HepG2 (cell line): ENCODE results near the gene DNAJC10. TPM values are rescaled to one million over a fixed set of nuclear protein-coding genes. Genes with fewer than 3 reads are reported as not detected.

Source experiments
- ATAC-seq: fragments of 200-7000 bp; cut with Tn5 transposase; 3 replicates; pipeline ENCODE4 v1.9.1; 2020; ENCODE audit warnings: mild to moderate bottlenecking, moderate library complexity
- BruUV-seq: library from RNA; stranded (reverse); fragments of 400-500 nt; replicated peaks from 2 replicates; lab custom pipeline; 2021; lab: Mats Ljungman, UMichigan
- CTCF ChIA-PET: fragments of 300-600 bp; formaldehyde crosslinking; extraction: SDS; loops from one replicate; lab custom pipeline; 2021; ENCODE audit warnings: low total read pairs, inconsistent platforms, low intra/inter-chr PET ratio; lab: Yijun Ruan, JAX
- POLR2A ChIA-PET: fragments of 350-600 bp; sonication (Branson Sonifier 250); formaldehyde crosslinking; loops from one replicate; lab custom pipeline; 2020; ENCODE audit warnings: antibody characterized with exemption, inconsistent platforms; lab: Yijun Ruan, JAX
- DNase-seq: peaks from one replicate; pipeline ENCODE4 v3.0.0-alpha.2; 2015; ENCODE audit warnings: low spot score
- FAIRE-seq: peaks from 3 replicates; lab custom pipeline; 2011; peaks lifted over from hg19 to GRCh38; lab: Jason Lieb, UNC
- H2AFZ ChIP-seq: one replicate; pipeline ENCODE4 v1.6.1; 2011; ENCODE audit warnings: low read length, inconsistent platforms
- H3K27ac ChIP-seq: fragments of 300-600 bp; 3 replicates; pipeline ENCODE4 v1.8.0; 2011; ENCODE audit warnings: mixed run types, mild to moderate bottlenecking, mixed read lengths, low read length, inconsistent platforms; ENCODE audit not compliant: insufficient read depth; ENCODE audit errors: extremely low read length
- H3K27me3 ChIP-seq, 2 experiments: fragments of 200-600 bp in 1 of 2; 2 replicates in 1 of 2; 3 replicates in 1 of 2; pipeline versions ENCODE4 v1.6.0 to v1.8.0; 2011; ENCODE audit warnings: low read length in 2 of 2, mild to moderate bottlenecking in 2 of 2, moderate library complexity in 2 of 2, inconsistent platforms in 1 of 2; ENCODE audit not compliant: insufficient read depth in 2 of 2, control insufficient read depth in 1 of 2
- H3K36me3 ChIP-seq, 2 experiments: fragments of 200-600 bp in 1 of 2; replicated peaks in 1 of 2; 2 replicates in 1 of 2; 3 replicates in 1 of 2; pipeline versions ENCODE4 v1.5.1 to v1.8.0; 2011; ENCODE audit warnings: low read length in 2 of 2, inconsistent platforms in 1 of 2; ENCODE audit not compliant: insufficient read depth in 2 of 2, control insufficient read depth in 1 of 2
- H3K4me1 ChIP-seq: 2 replicates; pipeline ENCODE4 v1.5.1; 2012; ENCODE audit warnings: low read length, inconsistent platforms; ENCODE audit not compliant: insufficient read depth
- H3K4me2 ChIP-seq: 2 replicates; pipeline ENCODE4 v1.6.0; 2011; ENCODE audit warnings: low read depth, low read length, inconsistent platforms
- H3K4me3 ChIP-seq, 3 experiments: fragments of 200-600 bp in 1 of 3; sonication (generic), shearing (Covaris generic) in 1 of 3; replicated peaks in 1 of 3; 2 replicates each; pipeline ENCODE4 v1.5.1; 2011 to 2016; ENCODE audit warnings: low read length in 3 of 3, inconsistent platforms in 2 of 3, low read depth in 2 of 3, mild to moderate bottlenecking in 2 of 3, control low read depth in 1 of 3, mixed read lengths in 1 of 3; ENCODE audit not compliant: insufficient read depth in 1 of 3
- H3K79me2 ChIP-seq: one replicate; pipeline ENCODE4 v1.6.1; 2011; ENCODE audit warnings: low read length, inconsistent platforms; ENCODE audit not compliant: insufficient read depth
- H3K9ac ChIP-seq: 2 replicates; pipeline ENCODE4 v1.6.0; 2011; ENCODE audit warnings: mild to moderate bottlenecking, low read depth, low read length, inconsistent platforms; ENCODE audit not compliant: insufficient read depth
- H3K9me3 ChIP-seq: 2 replicates; pipeline ENCODE4 v1.5.1; 2012; ENCODE audit warnings: mild to moderate bottlenecking, low read length
- H4K20me1 ChIP-seq: 2 replicates; pipeline ENCODE4 v1.6.0; 2011; ENCODE audit warnings: inconsistent platforms, mild to moderate bottlenecking, low read length, moderate library complexity; ENCODE audit not compliant: insufficient read depth
- CEBPB ChIP-seq: IDR thresholded peaks from 2 replicates; pipeline ENCODE4 v1.6.1; 2011; ENCODE audit warnings: low read depth, low read length, improper control_type of control experiment, borderline replicate concordance
- KDM6A ChIP-seq: IDR thresholded peaks from 2 replicates; pipeline ENCODE4 v1.6.1; 2016; ENCODE audit warnings: low read depth
- ZNF460 ChIP-seq: sonication (generic); formaldehyde crosslinking; IDR thresholded peaks from 2 replicates; pipeline ENCODE4 v1.5.1; 2020; ENCODE audit warnings: missing genetic modification reagents, mild to moderate bottlenecking, borderline replicate concordance
- ZNF468 ChIP-seq: sonication (generic); formaldehyde crosslinking; IDR thresholded peaks from 2 replicates; pipeline ENCODE4 v1.8.0; 2022; ENCODE audit warnings: mild to moderate bottlenecking, moderate library complexity, missing genetic modification reagents
- ZSCAN30 ChIP-seq: sonication (generic); formaldehyde crosslinking; IDR thresholded peaks from 2 replicates; pipeline ENCODE4 v1.5.0; 2020; ENCODE audit warnings: mild to moderate bottlenecking, missing genetic modification reagents
- WGBS: methylation state at CpG from one replicate; pipeline ENCODE4 v1.1.6; 2017; ENCODE audit warnings: low lambda C conversion rate; 5-methylcytosine and 5-hydroxymethylcytosine counted together
- in situ Hi-C: cut with HindIII; loops from 2 replicates; pipeline ENCODE4 v1.10.0; 2017; ENCODE audit warnings: low pct_unique_long_range_greater_than_20kb; ENCODE audit not compliant: extremely low pct_ligation_motif_present
- intact Hi-C: fragments of 100-400 bp; cut with micrococcal nuclease; formaldehyde crosslinking; loops from one replicate; pipeline ENCODE4 v1.10.0; 2022; ENCODE audit not compliant: unreplicated experiment
- polyA plus RNA-seq, 8 experiments: library from polyadenylated mRNA; depleted of rRNA in 3 of 8; stranded (reverse) in 7 of 8; unstranded in 1 of 8; fragments of >200 nt; fragmentation: Illumina TruSeq in 4 of 8; extraction: Trizol in 4 of 8; gene quantifications; 2 replicates each; pipeline versions ENCODE4 v1.2.1 to v1.2.3, GENCODE V29; 2011 to 2016; ENCODE audit warnings: low read depth in 4 of 8, missing spikeins in 1 of 8, mixed read lengths in 1 of 8; ENCODE audit not compliant: insufficient read depth in 1 of 8
- total RNA-seq, 5 experiments: library from RNA; depleted of rRNA; stranded (reverse); fragments of >200 nt; fragmentation: Illumina TruSeq; extraction: Trizol; gene quantifications; 2 replicates each; pipeline ENCODE4 v1.2.3, GENCODE V29; 2016; ENCODE audit warnings: low read depth in 1 of 5
- TF ChIP-seq, protein P1 (sequence below): sonication (generic); formaldehyde crosslinking; IDR thresholded peaks from 2 replicates; pipeline ENCODE4 v1.8.0; 2022; ENCODE audit warnings: missing genetic modification reagents, low read depth, mild to moderate bottlenecking, borderline replicate concordance
- TF ChIP-seq, protein P2 (sequence below): sonication (generic); formaldehyde crosslinking; IDR thresholded peaks from 2 replicates; pipeline ENCODE4 v1.5.0; 2020; ENCODE audit warnings: mild to moderate bottlenecking, missing genetic modification reagents

DNAJC10 gene
- total and polyA plus RNA-seq, 2 of the 13 experiments (the other 11 are each of a cell fraction or from before 2014, with no cell fraction given): 44.1 to 178 TPM

DNA sequence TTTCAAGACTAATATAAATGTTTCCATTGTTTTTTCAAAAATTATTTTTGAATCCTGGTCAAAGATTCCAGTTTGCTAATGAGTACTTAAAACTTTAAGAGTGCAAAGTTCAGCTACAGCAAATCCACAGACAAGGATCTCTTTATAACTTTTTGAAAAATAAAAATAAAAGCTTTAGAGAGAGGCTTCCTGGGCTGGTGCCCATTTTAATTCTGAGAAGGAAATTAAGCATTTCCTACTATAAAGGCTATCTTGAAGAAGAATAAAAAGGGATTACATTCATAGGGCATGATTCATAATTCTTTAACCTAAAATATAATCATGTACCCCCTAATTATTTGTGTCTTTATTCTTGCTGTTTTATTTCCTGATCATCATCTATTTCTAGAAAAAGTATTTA, 38.2 kb downstream of the DNAJC10 start:
- no peaks in the 10 kb centered on the region for H4K20me1 ChIP-seq
- CTCF ChIA-PET: no interaction called here
- intact Hi-C loops: no loop called here
- H3K9ac ChIP-seq: no peak overlapping the region
- no peaks in the 10 kb centered on the region for H3K79me2 ChIP-seq
- TF ChIP-seq, protein P1, sequence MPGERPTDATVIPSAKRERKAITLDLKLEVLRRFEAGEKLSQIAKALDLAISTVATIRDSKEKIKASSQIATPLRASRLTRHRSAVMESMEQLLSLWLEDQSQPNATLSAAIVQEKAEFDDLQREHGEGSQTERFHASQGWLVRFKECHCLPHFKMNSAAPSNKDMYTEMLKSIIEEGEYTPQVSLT (CRISPR knock-in tag): no peak
- TF ChIP-seq KDM6A (CRISPR knock-in tag) (no peak), ZSCAN30 (CRISPR knock-in tag) (no peak), ZNF468 (CRISPR knock-in tag) (no peak)
- TF ChIP-seq, protein P2, sequence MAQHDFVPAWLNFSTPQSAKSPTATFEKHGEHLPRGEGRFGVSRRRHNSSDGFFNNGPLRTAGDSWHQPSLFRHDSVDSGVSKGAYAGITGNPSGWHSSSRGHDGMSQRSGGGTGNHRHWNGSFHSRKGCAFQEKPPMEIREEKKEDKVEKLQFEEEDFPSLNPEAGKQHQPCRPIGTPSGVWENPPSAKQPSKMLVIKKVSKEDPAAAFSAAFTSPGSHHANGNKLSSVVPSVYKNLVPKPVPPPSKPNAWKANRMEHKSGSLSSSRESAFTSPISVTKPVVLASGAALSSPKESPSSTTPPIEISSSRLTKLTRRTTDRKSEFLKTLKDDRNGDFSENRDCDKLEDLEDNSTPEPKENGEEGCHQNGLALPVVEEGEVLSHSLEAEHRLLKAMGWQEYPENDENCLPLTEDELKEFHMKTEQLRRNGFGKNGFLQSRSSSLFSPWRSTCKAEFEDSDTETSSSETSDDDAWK (CRISPR knock-in tag): no peak
- no peak overlapping the region for H2AFZ ChIP-seq
- no peak overlapping the region for H3K4me3 ChIP-seq
- H3K9me3 ChIP-seq: no peaks in the 10 kb centered on the region
- in situ Hi-C loops: no loop called here
- DNase-seq (no peak), FAIRE-seq (no peak), ATAC-seq (no peak)
- peaks cover 1 to 55% of the 10 kb centered on the region in 2 experiments; a peak in 4 of 5 replicates for H3K36me3 ChIP-seq
- no peak overlapping the region for H3K27ac ChIP-seq
- POLR2A ChIA-PET: no interaction called here
- H3K4me1 ChIP-seq: peaks cover 8% of the 10 kb centered on the region; the same call in 1 of the 2 replicates
- no TSS peak for BruUV-seq
- H3K4me2 ChIP-seq: no peak overlapping the region
- no peaks in the 10 kb centered on the region for H3K27me3 ChIP-seq

DNA sequence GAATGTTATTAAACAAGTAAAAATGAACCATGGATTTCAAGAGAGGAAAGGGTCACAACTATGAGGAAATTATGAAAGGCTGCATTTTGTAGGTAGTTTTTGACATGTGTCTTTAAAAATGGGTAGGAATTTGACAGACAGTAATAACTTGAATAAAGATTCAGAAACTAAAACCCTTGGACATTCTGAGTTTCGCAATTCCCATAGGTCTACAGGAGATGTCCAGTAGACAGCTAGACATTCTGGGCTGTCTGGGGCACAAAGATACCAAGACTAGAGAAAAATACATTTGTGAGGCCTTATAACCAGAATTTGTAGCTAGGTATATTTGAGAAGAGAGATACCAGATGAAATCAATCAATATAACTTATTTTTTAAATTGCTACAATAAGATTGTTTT, 42.3 kb downstream of the DNAJC10 start:
- Histone ChIP-seq H3K27me3 (no peaks in the 10 kb centered on the region), H3K9me3 (no peaks in the 10 kb centered on the region), H3K4me2 (no peak overlapping the region), H3K9ac (no peak overlapping the region), H2AFZ (no peak overlapping the region), H3K27ac (no peak overlapping the region), H4K20me1 (no peaks in the 10 kb centered on the region), H3K4me3 (no peak overlapping the region), H3K4me1 (peaks cover 15% of the 10 kb centered on the region; the same call in 1 of the 2 replicates), H3K79me2 (no peaks in the 10 kb centered on the region), H3K36me3 (peaks cover 8 to 74% of the 10 kb centered on the region in 2 experiments)
- WGBS: 94% methylated on average over 1 of the region's 1 CpG
- DNase-seq: no peak
- ChIA-PET POLR2A (no interaction called here), CTCF (no interaction called here)
- ATAC-seq: no peak
- no peak for TF ChIP-seq ZNF460 (CRISPR knock-in tag)
- peak; percentile 67 for TF ChIP-seq CEBPB
- BruUV-seq: no TSS peak
- FAIRE-seq: no peak
- in situ Hi-C loops (no loop called here), intact Hi-C loops (no loop called here)
